Suppressor macrophage (primary cell): ENCODE data around the gene BUB1.
"Not testable (repeated sequence)": the region's sequence is repeated elsewhere in the genome, so short reads cannot be mapped to it uniquely, and the experiment has no call there.

Experiments used
- DNase-seq, 4 experiments: peaks; one replicate each; pipeline ENCODE4 v3.0.0-alpha.2; 2020 to 2022

The BUB1 gene

DNA sequence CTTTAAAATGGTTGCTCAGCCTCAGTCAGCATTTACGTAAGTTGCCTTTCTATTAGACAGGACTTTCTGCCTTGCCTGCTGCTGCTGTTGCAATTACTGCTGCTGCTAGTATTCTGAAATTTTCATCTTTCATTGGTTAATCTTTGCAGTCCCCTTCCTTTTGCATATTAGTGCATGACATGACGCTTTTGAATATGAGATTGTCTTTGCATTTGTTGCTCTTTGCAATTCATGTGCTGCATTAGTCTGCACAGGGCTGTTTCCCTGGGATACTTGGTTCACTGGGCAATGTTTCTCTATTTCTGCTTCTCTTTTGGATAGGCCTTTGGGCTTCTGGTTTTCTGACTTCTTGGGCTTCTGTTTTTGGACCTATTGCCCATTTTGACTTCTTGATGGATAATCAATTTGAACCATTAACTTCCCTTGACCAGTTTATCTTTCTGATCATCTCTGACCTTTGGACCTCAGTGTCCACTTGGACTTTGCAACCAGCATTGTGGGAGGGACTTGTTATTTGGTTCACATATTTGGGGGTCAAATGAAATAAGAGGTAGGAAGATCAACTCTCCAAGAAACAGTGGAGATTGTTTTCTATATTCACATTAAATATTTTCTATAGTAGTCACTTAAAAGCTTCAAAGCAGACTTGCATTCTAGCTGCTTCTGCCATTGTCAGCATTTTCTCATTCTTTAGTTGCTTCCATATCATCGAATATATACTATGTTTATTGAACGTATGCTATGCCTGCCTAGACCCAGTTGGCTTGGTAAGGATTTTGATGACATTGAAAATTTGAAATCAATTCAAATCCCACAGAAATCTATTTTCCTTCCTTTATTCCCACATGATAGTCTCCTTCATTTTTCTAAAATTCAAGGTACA lies 12.5 kb upstream of the BUB1 start:
- no peak for DNase-seq

- no peak for DNase-seq
Measured at GRCh38 chr2:110688594-110689091, 10.8 kb upstream of the BUB1 start.

DNA sequence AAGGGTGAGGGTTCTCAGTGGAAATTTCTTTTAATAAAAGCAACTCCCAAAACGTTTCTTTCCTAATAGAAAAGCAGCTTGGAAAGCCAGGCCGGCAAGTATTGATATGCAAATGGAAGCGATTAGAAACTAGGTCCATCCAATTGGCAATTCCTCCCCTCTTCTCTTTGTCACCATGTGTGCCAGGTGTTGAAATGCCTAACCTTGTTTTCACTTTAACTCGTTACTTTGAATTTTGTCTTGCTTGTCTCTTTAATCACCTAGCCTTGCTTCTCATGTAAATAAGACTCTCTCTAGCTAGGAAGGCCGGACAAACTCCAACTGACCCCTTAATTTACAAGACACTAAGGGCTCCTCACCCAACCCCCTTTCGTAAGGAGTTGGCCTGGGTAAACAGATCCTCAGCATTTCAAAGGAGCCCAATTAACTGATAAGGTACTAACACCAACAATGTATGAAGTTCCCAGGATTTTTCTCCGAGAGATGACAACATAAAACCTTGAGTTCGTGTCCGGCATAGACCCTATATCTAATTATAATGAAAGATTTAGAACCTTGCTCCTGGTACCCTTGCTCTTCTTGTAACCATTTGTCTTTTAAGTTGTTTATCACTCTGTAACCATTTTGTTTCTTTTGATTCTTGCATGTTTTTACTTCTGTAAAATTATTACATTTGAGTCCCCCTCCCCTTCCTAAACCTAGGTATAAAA lies 10.1 kb upstream of the BUB1 start:
- DNase-seq = not testable (repeated sequence)

GRCh38 chr2:110682872-110683271 lies 5.0 kb upstream of the BUB1 start:
- no peak for DNase-seq

- no peak for DNase-seq
Measured at GRCh38 chr2:110682267-110682666, 4.4 kb upstream of the BUB1 start.

DNA sequence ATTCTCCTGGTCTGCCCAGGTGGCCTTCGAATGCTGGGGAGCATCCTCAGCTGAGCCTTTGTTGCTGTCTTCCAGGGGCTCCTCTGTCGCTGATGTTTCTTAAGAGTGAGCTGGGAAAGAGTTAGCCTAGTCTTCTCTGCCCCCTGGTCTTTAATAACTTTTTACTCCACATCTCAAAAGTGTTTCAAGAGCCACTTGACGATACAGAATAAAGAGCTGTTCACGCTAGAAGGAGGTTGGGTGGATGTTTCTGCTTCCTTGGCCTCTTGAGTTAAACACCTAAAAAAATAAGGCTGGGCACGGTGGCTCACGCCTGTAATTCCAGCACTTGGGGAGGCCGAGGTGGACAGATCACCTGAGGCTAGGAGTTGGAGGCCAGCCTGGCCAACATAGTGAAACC lies 2.8 kb upstream of the BUB1 start:
- no peak for DNase-seq

DNA sequence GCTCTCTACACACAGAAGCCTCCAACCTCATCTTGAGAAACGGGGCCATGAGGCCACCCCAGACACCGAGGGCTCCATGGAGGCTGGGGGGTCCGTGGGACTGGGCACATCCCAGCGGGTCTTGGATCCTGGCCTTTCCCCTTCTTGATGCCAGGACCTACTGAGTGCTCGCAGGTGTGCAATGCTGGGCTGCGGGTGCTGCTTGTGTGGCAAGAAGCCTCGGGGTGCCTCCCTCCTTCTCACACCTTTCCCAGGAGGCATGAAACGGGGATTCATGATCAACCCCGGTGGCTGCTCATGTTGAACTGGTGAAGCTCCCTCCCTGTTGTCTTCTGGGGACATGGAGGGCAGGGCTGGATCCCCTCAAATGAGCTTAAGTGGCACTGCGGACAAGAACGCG lies 2.0 kb upstream of the BUB1 start:
- no peak for DNase-seq

- peak in 3 of 4 experiments; percentile 9 to 32 (median 25) for DNase-seq
Measured at GRCh38 chr2:110679337-110679707, 1.5 kb upstream of the BUB1 start.

DNA sequence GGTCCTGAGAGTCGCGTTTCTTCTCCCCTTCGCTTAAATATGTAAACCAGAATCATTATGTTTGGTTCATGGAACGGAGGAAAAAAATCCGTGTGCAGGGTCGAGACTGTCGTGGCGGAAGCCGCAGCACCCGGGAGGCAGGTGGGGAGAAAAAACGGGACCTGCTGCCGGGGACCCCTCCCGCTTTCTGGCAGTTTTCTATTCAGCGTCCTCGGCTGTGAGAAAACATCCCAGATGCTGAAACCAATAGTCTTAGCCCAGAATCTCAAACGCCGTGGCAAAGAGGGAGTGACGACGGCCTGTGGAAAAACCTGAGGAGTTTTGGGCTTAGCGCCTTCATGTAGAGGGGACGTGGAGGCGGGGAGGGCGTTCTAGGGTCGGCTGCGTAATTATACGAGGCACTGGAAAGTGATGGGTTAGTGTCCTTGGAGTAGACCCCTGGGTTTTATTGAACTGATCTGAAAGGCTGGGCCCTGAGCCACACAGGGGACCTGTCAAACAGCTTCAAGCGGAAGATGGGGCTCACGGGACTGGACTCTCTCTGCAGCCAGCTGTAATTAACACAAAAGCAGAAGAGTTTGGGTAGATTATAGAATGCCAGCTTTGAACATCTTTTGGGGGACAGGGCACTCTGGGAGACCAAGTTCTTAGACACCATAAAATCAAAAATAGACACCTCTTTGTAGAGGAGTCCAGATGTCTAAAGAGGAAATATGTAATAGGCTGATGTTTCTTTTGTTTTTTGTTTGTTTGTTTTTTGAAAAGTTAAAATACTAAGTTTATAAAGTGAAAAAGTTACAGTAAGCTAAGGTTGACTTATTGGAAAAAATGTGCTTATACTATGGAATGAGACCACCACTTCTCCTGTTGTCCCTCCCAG lies 834 bp upstream of the BUB1 start:
- DNase-seq = peak; percentile 39 to 57 (median 50)

DNA sequence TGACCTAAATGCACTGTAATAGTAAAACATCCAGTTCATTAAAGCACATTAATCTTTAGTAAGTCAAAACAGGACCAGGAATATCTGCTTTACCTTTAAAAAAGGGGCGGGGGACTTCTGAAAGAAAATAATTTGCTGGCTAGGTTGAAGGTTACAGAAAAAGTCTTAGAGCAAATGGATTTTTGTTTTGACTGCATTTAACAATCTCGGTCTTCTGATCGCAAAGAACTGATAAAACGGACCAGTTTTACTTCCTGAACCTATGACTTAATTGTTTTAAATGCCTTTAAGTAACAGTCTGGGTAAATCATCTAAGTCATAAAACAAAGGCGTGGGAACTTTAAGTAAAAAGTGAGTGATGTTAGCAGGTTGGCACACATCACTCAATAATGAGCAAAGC lies 783 bp downstream of the BUB1 start:
- DNase-seq = no peak

GRCh38 chr2:110675679-110676078 lies 2.2 kb downstream of the BUB1 start:
- DNase-seq = no peak

DNA sequence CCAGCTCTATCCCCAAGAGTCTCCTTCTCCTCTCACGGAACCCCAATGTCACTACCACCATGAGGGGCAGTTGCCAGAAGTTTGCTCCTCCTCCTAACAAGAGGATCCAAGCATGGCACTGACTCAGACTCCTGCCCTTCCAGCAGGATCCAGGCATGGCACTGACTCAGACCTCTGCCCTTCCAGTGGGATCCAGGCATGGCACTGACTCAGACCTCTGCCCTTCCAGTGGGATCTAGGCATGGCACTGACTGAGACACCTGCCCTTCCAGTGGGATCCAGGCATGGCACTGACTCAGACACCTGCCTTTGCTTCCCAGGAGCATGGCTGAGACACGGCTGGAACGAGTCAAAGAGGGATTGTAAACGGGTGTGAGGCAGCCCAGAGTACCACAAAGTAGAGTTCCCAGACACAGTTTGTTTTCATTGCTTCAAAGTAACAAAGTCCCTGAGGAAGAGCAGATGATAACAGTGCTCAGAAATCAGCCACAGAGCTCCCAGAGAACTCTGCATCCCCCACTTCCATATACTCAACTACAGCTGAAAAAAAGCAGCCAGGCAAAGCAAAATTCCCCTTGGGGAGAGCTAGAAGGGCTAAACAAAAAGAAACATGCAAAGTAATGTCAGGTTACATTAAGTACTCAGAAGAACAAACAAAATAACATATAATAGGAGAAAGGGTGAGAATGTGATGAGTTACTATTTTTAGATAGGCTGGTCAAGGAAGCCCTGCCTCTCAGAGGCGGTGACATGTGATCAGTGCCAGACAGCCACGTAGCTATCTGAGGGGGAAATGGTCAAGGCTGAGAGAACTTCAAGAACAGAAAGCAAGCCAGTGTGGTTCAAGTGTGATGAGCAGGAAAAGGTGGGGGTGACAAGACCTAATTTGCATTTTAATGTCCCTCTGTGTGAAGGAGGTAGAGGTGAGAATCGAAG lies 3.0 kb downstream of the BUB1 start:
- DNase-seq = peak; percentile 49 to 73 (median 63)

DNA sequence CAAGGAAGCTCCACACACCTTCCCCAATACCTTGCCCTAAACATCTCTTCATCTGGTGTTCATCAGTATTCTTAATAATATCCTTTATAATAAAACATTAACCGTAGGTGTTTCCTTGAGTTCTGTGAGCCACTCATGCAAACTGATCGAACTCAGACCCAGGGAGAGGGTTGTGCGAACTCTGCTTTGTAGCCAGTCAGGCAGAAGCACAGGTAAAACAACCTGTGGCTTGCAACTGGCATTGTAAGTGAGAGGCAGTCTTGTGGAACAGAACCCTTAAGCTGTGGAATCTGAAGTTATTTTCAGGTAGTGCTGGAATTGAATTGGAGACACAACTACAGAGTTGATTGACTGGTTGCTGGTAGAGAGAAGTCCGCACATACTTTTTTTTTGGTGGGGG lies 4.7 kb downstream of the BUB1 start:
- DNase-seq = no peak

GRCh38 chr2:110670826-110671225 lies 7.0 kb downstream of the BUB1 start:
- no peak for DNase-seq

- no peak for DNase-seq
Measured at GRCh38 chr2:110669079-110669478, 8.8 kb downstream of the BUB1 start.

- no peak for DNase-seq
Measured at GRCh38 chr2:110667071-110667470, 10.8 kb downstream of the BUB1 start.

DNA sequence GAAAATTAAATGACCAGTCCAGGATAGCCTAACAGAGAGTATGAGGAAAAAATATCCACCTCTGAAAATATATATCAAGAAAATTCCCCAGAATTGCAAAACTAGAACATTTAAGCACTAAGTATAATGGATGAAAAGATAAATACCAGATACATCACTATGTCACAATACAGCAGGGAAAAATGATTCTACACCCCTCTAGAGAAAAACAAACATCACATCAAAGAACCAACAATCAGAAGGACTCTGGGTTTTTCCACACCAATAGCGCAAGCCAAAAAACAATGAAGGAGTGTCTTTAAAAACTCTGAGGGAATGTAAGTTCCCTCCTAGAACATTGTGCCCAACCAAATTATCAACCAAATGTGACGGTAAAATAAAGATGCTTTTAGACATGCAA lies 13.7 kb downstream of the BUB1 start:
- no peak for DNase-seq

DNA sequence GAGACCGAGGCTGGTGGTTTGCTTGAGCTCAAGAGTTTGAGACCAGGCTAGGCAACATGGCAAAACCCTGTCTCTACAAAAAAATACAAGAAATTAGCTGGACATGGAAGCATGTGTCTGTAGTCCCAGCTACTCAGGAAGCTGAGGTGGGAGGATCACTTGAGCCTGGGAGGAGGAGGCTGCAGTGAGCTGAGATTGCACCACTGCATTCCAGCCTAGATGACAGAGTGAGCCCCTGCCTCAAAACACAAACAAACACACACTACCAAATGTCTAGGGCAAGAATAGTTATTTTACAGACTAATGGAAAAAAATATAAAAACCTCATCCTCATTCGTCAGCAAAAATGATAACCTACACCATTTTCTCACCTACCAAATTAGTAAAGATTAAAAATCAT lies 15.3 kb downstream of the BUB1 start:
- peak in 1 of 4 experiments; percentile 5 for DNase-seq

- no peak for DNase-seq
Measured at GRCh38 chr2:110660558-110660957, 17.3 kb downstream of the BUB1 start.

DNA sequence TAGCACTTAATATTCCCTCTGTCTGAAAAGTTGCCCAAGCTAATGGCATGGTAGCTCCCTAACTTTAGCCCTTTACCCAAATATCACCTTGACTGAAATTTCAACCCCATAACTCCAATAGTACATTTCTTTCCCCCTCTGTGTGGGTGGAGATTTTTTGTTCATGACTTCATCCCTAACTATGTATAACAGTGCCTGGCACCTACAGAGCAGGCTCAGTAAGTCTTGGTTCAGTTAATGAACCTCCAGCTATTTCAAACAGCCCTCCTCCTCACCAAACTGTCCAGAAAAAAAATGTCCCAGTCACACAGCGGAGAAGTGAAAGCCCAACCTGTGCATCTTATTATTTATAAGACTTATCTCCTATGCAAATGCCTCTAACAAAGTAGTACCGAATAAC lies 18.6 kb downstream of the BUB1 start:
- DNase-seq = no peak

- DNase-seq = no peak
Measured at GRCh38 chr2:110657724-110658305, 20.0 kb downstream of the BUB1 start.
